IMR-90 (cell line): ENCODE data around the gene PALM2AKAP2.

ENCODE experiments used
- BHLHE40 ChIP-seq: fragments of 150-350 bp; IDR thresholded peaks from 2 replicates; pipeline ENCODE4 v1.6.1; 2016; ENCODE audit warnings: mild to moderate bottlenecking, low read depth, low read length
- CEBPB ChIP-seq: IDR thresholded peaks from 2 replicates; pipeline ENCODE4 v1.6.1; 2012; ENCODE audit warnings: low read depth, low read length, improper control_type of control experiment
- FOS ChIP-seq: fragments of 150-350 bp; IDR thresholded peaks from 2 replicates; pipeline ENCODE4 v1.6.1; 2016; ENCODE audit warnings: low read depth, low read length
- MAFK ChIP-seq: IDR thresholded peaks from 2 replicates; pipeline ENCODE4 v1.6.1; 2012; ENCODE audit warnings: low read depth, low read length, improper control_type of control experiment
- MAZ ChIP-seq: IDR thresholded peaks from 2 replicates; pipeline ENCODE4 v1.6.1; 2012; ENCODE audit warnings: low read depth, mild to moderate bottlenecking, low read length, improper control_type of control experiment, moderate library complexity, borderline replicate concordance
- MXI1 ChIP-seq: IDR thresholded peaks from 2 replicates; pipeline ENCODE4 v1.6.1; 2012; ENCODE audit warnings: low read depth, mild to moderate bottlenecking, low read length, moderate library complexity, borderline replicate concordance
- NFE2L2 ChIP-seq: fragments of 150-350 bp; IDR thresholded peaks from 2 replicates; pipeline ENCODE4 v1.6.1; 2016; ENCODE audit warnings: low read depth, mild to moderate bottlenecking, low read length
- POLR2A ChIP-seq: IDR thresholded peaks from 2 replicates; pipeline ENCODE4 v1.6.1; 2012; ENCODE audit warnings: mild to moderate bottlenecking, low read depth, low read length
- RAD21 ChIP-seq: IDR thresholded peaks from 2 replicates; pipeline ENCODE4 v1.6.1; 2012; ENCODE audit warnings: low read length, improper control_type of control experiment
- RCOR1 ChIP-seq: IDR thresholded peaks from 2 replicates; pipeline ENCODE4 v1.6.1; 2012; ENCODE audit warnings: mild to moderate bottlenecking, low read length, improper control_type of control experiment; ENCODE audit not compliant: insufficient replicate concordance
- RFX5 ChIP-seq: IDR thresholded peaks from 2 replicates; pipeline ENCODE4 v1.8.0; 2012; ENCODE audit warnings: low read depth, mild to moderate bottlenecking, low read length, moderate library complexity
- SMC3 ChIP-seq: fragments of 150-350 bp; IDR thresholded peaks from 2 replicates; pipeline ENCODE4 v1.6.1; 2016; ENCODE audit warnings: low read depth, mild to moderate bottlenecking, antibody characterized with exemption, low read length, moderate library complexity
- TF ChIP-seq, protein P1 (sequence below): conservative IDR thresholded peaks from 2 replicates; pipeline ENCODE4 v1.5.1; 2012; ENCODE audit warnings: mild to moderate bottlenecking, low read depth, low read length, improper control_type of control experiment
- TF ChIP-seq, protein P2 (sequence below): fragments of 150-350 bp; IDR thresholded peaks from 2 replicates; pipeline ENCODE4 v1.6.1; 2017; ENCODE audit warnings: mild to moderate bottlenecking, antibody characterized with exemption, low read length, low read depth

DNA sequence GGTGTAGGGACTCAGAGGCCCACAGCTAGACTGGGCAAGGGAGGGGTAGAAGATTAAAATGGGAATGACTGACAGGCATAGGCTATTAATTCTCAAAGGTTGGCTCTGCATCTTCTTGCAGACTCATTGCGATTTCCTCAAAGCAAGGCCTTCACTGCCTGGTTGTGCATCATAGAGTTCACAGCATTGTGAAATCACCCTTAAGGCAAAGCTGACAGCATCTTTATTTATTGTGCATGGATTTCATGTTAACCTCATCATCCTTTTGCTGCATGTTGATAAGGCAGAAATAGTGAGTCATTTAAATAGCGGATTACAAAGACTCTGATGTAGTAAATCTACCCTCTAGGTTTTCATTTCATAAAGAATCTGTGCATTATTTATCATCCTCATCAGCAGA is 13.6 kb upstream of the PALM2AKAP2 start:
- TF ChIP-seq, protein P1, sequence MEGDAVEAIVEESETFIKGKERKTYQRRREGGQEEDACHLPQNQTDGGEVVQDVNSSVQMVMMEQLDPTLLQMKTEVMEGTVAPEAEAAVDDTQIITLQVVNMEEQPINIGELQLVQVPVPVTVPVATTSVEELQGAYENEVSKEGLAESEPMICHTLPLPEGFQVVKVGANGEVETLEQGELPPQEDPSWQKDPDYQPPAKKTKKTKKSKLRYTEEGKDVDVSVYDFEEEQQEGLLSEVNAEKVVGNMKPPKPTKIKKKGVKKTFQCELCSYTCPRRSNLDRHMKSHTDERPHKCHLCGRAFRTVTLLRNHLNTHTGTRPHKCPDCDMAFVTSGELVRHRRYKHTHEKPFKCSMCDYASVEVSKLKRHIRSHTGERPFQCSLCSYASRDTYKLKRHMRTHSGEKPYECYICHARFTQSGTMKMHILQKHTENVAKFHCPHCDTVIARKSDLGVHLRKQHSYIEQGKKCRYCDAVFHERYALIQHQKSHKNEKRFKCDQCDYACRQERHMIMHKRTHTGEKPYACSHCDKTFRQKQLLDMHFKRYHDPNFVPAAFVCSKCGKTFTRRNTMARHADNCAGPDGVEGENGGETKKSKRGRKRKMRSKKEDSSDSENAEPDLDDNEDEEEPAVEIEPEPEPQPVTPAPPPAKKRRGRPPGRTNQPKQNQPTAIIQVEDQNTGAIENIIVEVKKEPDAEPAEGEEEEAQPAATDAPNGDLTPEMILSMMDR: no peak
- TF ChIP-seq RAD21 (0 out of 2 replicates have a peak, but pooled peaks have one; percentile 18), POLR2A (no peak), MAZ (no peak), SMC3 (no peak), RFX5 (no peak), RCOR1 (no peak), CEBPB (peak; percentile 99), MXI1 (no peak), NFE2L2 (peak; percentile 86), FOS (peak; percentile 91), BHLHE40 (peak; percentile 26; the same call in 1 of the 2 replicates), MAFK (peak; percentile 56)
- TF ChIP-seq, protein P2, sequence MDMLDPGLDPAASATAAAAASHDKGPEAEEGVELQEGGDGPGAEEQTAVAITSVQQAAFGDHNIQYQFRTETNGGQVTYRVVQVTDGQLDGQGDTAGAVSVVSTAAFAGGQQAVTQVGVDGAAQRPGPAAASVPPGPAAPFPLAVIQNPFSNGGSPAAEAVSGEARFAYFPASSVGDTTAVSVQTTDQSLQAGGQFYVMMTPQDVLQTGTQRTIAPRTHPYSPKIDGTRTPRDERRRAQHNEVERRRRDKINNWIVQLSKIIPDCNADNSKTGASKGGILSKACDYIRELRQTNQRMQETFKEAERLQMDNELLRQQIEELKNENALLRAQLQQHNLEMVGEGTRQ: no peak
